MM.1S (cell line): ENCODE data around the gene PARD6B.

Experiments
- EZH2 ChIP-seq: fragments of 300-600 bp; sonication (generic); optimal IDR thresholded peaks from 2 replicates; pipeline ENCODE3; 2017; ENCODE audit warnings: low read depth, mild to moderate bottlenecking, antibody characterized with exemption, low read length, mixed read lengths
- TF ChIP-seq, protein P1 (sequence below): fragments of 300-600 bp; sonication (generic); IDR thresholded peaks from 2 replicates; pipeline ENCODE4 v1.5.1; 2016; ENCODE audit warnings: antibody characterized with exemption, low read length, mixed read lengths

- TF ChIP-seq, protein P1, sequence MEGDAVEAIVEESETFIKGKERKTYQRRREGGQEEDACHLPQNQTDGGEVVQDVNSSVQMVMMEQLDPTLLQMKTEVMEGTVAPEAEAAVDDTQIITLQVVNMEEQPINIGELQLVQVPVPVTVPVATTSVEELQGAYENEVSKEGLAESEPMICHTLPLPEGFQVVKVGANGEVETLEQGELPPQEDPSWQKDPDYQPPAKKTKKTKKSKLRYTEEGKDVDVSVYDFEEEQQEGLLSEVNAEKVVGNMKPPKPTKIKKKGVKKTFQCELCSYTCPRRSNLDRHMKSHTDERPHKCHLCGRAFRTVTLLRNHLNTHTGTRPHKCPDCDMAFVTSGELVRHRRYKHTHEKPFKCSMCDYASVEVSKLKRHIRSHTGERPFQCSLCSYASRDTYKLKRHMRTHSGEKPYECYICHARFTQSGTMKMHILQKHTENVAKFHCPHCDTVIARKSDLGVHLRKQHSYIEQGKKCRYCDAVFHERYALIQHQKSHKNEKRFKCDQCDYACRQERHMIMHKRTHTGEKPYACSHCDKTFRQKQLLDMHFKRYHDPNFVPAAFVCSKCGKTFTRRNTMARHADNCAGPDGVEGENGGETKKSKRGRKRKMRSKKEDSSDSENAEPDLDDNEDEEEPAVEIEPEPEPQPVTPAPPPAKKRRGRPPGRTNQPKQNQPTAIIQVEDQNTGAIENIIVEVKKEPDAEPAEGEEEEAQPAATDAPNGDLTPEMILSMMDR = no peak
- TF ChIP-seq EZH2 = no peak
These were observed 52.0 kb downstream of the PARD6B start for GRCh38 chr20:50783390-50783789.
